Measurements from ENCODE around the gene CD8B.

DNA sequence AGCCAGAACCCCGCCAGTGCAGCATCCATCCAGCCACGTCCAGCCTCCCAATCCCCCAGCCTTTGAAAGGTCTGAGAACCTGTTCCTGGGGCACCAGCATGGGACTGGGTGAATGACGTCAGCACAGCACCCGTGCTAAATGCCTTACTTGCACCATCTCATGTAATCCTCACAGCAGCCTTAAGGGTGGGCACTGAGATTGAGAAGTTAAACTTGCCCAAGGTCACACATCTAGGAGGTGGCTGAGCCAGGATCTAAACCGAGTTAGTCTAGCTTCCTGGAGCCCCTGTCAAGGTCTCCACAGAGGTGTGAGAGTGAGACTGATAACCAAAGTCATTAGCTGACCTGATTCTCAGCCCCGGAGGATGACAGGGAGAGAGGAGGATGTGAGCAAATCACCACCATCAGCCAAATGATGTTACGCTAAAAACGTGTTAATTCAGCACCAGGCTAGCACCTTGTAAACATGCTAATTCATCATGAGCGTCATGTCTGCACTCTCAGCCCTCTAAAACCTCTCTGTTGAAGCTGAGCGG lies 75.6 kb downstream of the CD8B start:
- TF ChIP-seq, protein P1, sequence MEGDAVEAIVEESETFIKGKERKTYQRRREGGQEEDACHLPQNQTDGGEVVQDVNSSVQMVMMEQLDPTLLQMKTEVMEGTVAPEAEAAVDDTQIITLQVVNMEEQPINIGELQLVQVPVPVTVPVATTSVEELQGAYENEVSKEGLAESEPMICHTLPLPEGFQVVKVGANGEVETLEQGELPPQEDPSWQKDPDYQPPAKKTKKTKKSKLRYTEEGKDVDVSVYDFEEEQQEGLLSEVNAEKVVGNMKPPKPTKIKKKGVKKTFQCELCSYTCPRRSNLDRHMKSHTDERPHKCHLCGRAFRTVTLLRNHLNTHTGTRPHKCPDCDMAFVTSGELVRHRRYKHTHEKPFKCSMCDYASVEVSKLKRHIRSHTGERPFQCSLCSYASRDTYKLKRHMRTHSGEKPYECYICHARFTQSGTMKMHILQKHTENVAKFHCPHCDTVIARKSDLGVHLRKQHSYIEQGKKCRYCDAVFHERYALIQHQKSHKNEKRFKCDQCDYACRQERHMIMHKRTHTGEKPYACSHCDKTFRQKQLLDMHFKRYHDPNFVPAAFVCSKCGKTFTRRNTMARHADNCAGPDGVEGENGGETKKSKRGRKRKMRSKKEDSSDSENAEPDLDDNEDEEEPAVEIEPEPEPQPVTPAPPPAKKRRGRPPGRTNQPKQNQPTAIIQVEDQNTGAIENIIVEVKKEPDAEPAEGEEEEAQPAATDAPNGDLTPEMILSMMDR (IDR thresholded peaks at IDR 0.05): no peak
- no peak for TF ChIP-seq POLR2A (IDR thresholded peaks at IDR 0.05)

Data from tibial nerve (tissue), 3 donors.